NCI-H2196 treated with DMSO at 0.1 percent for 48 hours (cell line): ENCODE measurements around the gene TK1.

ENCODE experiments used
- DNase-seq: peaks from one replicate; lab custom pipeline; 2025; ENCODE audit not compliant: unreplicated experiment; lab: John Stamatoyannopoulos, UW

The TK1 gene

GRCh38 chr17:78135858-78136500 is 50.9 kb downstream of the TK1 start:
- DNase-seq = no peak

- DNase-seq = no peak
These were observed 51.9 kb downstream of the TK1 start for GRCh38 chr17:78134899-78135385.

GRCh38 chr17:78133971-78134898 is 52.6 kb downstream of the TK1 start:
- DNase-seq = peak; percentile 25

- DNase-seq = no peak
These were observed 53.5 kb downstream of the TK1 start for GRCh38 chr17:78133179-78133951.

DNA sequence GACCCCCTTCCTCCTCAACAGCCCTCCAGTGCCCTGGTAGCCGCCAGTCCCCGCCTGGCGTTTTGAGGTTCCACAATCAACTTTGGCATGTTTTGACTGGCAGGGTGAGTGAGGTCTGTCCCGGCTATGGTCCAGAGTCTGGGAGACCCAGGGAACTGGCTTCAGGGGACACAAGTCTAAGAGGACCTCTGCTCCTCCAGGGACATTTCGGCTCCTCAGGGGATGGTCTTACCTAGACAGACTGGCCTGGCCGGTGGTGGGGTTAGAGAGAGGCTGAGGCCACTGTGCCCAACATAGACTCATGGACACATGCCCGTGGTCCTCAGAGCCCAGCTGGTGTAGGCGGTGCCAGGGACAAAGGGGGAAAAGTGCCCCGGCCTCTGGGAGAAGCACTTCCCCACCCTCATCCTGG is 54.1 kb downstream of the TK1 start:
- no peak for DNase-seq

- DNase-seq = no peak
These were observed 54.7 kb downstream of the TK1 start for GRCh38 chr17:78132084-78132676.

- DNase-seq = no peak
These were observed 55.4 kb downstream of the TK1 start for GRCh38 chr17:78131172-78132083.

DNA sequence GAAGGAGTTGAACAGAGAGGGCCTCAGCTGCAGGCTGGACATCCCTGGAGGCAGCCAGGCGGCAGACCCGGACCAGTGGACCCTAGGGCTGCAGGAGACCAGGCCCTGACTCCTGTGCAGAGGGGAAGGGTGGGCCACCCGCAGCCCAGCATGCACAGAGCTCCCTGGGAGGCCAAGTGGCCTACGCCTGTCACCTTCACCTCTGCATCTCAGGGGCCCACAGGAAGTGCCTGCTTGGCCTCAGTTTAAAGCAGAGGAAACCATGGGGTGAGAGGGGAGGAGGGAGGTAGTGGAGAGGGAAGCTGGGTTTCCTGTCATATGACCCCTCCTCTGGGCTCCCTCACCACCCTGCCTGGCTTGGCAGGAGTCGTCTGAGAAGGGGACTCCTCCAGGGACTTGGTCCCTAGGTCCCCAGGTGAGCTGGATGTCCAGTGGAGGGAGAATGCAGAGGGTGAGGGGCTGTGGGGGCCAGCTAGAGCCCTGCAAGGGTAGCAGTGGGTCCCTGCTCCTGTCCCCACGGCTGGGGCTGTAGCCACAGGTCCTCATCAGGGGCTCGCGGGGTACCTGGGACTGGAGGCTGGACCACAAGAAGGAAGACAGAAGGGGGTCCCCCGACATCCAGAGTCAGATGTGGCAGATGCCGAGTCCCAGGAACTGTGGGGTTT is 56.3 kb downstream of the TK1 start, which contains the start of gene TMC8:
TMC8 (plus strand) TSS at position 335 of the 665 bp plus-strand sequence. CDS start 818 bp downstream, outside the sequence.
- DNase-seq = no peak

DNA sequence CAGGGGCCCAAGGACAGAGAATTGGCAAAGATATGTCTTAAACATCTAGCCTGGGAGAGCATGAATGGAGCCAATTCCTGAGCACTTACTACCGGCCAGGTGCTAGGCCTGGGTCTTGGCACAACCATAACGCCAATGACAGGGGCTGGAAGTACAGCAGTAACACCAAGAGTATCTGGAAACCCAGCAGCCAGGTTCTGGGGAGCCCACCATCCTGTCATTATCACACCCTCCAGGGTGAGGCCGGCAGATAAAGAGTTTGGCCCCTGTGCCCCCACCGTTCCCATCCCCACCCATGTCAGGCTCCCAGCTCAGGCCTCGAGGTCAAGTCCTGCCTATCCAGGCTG is 56.8 kb downstream of the TK1 start:
- no peak for DNase-seq

- DNase-seq = no peak
These were observed 57.3 kb downstream of the TK1 start for GRCh38 chr17:78129351-78130089.

DNA sequence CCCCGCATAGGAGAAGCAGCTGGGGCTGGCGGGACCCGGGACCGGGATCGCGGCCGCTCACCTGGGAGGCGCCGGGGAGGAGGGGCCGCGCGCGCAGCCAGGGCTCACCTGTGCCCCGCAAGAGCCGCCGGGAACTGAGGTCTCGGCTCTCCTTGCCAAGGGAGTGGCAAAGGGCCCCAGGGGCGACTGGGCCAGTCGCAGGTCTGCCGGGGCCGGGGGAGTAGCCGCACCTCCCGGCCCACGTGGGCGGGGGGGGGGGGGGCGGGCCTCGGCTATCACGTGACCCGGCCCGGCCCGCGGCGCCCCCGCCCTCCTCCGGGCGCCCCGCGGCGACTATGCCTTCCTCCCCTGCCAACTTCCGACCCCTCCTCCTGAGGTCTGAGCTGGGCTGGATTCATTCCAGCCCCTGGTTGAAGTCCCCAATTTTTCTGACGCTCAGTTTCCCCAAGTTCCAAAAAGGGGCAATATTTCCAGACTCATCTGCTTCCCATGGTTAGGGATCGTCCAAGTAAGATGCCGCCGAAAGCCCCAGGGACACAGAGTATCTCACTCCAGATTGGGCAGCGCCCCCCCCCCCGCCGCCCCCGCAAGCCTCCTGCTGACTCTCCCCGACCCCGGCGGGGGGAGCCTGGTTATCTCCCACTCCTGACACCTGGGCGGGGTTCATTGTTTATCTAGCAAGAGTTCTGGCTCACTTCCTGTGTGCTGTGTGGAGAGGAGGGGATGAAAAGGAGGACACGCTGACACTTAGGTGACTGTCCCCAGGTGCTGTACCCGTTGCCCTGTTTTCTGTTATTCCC is 58.1 kb downstream of the TK1 start, which contains the start of gene TMC6:
TMC6 (minus strand) TSS at position 205 of the 800 bp plus-strand sequence. CDS start 1,923 bp downstream, outside the sequence.
- DNase-seq = peak; percentile 89

- no peak for DNase-seq
These were observed 58.8 kb downstream of the TK1 start for GRCh38 chr17:78127888-78128550.

- DNase-seq = no peak
These were observed 59.5 kb downstream of the TK1 start for GRCh38 chr17:78127239-78127887.

GRCh38 chr17:78126895-78127238 is 60.0 kb downstream of the TK1 start:
- no peak for DNase-seq

DNA sequence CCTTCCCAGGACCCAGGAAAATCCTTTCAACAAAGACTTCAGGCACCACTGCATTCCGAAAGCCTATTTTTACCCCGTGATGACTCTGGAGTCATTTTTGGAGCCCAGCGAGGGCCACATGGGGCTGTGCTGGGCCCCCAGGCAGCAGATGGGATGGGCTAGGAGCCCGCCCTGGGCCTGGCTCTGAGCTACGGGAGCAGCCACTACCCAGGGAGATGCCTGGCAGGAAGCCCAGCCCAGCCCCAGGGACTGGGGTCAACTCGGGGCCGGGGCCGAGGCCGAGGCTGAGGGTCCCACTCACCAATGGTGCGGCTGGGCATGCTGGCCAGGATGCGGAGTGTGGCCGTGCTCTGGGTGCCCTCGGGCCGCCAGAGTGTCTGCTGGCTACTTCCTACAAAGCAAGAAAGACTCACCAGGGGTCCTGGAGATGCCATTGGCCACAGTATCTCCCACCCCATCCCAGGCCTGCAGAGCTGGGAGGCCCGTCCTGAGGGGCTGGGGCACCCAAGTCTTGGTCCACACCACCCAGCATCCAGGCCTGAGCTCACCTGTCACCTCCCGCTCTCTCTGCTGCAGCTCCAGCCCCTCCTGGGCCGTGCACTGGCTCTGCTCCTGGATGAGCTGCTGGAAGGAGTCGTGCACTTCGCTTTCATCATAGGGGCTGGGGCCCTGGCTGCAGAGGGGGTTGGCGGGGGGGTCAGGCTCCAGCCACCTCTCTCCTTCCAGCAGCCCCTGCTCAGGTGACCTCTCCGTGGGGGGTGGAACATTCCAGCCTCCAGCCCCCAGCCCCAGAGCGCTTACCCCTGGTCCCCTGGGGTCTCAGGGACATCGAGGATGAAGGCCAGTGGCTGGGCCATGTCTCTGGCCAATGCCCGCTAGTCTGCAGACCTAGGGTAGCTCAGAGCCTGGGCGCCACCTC is 60.6 kb downstream of the TK1 start:
- DNase-seq = no peak
